Hippocampal formation (tissue), 2 donors: ENCODE results near the gene PITX1.
"Not testable (repeated sequence)": the region's sequence is repeated elsewhere in the genome, so short reads cannot be mapped to it uniquely, and the experiment has no call there.

ENCODE experiments used
- DNase-seq, 2 donors: peaks; one replicate each; lab custom pipeline; 2025; lab: John Stamatoyannopoulos, UW

PITX1 gene

DNA sequence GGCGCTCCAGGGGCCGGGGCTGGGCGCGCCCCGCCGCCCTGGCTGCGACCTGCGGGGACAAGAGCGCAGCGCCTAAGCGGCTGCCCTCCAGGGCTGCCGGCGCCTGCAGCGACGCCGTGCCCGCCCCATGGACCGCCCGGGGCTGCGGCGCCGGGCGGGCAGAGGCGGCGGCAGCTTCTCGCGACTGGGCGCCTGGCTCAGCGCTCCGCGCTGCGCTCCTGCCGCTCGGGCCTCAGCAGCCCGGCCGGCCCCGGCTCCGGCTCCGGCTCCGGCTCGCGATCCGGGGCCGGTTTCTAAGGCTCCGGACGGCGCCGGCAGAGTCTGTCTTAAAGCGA, at the start of gene PITX1:
Gene PITX1, minus strand, starts transcription at position 328 of the 335 bp plus-strand sequence. CDS start 347 bp downstream, outside the sequence.
- DNase-seq, result no peak

DNA sequence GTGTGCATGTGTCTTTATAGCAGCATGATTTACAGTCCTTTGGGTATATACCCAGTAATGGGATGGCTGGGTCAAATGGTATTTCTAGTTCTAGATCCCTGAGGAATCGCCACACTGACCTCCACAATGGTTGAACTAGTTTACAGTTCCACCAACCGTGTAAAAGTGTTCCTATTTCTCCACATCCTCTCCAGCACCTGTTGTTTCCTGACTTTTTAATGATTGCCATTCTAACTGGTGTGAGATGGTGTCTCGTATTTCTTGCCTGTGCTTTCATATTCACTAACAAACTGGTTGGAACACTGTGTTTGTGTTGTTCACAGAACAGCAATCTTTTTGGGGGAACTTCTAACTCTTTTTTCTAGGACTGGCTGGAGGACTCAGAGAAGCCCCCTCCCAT, 49.3 kb upstream of the PITX1 start:
- DNase-seq, result not testable (repeated sequence)

DNA sequence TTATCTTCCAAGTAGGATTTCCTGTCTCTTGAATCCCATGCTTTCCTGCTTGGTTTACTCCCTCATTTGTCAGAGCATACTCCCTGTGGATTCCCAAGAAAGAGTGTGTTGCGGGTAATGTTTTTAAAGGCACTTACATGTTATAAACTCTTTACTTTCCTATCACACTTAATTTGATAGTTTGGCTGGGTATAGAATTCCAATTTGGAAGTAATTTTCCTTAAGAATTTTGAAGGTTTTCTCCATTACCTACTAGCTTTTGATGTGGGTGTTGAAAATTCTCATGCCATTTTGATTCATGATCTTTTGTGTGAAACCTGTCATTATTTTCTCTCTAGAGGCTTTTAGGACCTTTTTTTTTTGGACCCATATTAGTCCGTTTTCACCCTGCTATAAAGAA, 47.2 kb upstream of the PITX1 start:
- DNase-seq, result no peak

DNA sequence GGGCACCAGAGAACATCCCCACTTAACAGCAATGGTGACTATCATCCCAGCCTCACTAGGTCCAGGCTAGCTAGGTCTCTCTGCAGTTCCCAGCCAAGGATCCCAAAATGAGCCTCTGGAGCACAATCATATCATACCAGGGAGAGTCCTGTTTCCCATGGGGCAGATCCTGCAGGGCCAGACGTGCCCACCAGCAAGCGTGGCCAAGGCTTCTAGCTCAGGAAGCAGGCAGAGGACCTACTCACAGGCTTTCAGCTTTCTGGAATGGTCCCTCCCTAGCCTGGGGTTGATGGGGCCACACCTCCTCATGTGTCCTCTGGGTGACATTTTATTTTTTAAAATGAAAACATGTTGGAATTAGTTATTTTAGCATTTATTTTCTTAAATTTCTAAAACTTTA, 45.7 kb upstream of the PITX1 start:
- DNase-seq, result no peak

DNA sequence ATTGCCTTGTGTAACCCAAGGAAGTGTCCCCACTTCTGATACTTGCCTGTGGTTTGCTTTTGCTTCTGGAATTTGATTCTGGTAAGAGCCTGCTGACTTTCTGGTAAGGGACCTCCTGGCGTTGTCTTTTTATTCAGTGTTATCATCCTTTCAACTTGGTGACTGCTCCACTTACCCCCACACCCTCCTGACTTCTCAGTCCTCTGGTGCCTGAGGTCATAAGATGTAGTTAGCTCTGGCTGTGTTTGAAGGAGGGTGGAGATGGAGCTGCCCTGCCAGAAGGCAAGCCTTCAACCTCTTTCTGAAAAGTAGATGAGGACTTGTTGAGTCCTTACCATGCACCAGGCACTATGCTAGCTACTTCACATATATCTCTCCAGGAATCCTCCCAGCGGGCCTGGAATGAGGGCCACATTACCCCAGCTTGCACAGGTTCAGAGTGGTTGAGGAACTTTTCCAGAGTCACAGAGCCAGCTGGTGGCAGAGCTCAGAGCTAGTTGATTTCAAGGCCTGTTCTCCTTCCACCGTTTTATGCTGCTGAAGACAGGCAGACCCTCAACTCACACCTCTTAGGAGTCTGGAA, 45.2 kb upstream of the PITX1 start:
- DNase-seq, result no peak

DNA sequence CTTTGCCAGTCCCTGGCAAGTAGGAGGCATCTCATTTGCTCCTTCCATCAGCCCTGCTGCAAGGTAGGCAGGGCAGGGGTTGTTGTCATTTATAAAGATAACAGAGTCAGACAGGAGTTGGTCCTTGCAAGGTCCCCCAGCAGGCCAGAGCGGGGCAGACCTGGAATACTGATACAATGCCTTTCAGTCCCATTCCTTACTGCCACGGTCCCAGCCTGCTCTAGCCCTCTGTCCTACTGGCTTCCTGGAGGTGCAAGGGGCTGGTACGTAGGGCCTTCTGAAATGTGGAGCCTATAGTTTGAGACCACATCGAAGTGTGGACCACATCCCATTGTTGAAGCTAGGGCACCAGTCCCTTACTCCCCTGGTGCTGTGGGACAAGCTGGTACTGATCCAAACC, 42.8 kb upstream of the PITX1 start:
- no peak for DNase-seq

DNA sequence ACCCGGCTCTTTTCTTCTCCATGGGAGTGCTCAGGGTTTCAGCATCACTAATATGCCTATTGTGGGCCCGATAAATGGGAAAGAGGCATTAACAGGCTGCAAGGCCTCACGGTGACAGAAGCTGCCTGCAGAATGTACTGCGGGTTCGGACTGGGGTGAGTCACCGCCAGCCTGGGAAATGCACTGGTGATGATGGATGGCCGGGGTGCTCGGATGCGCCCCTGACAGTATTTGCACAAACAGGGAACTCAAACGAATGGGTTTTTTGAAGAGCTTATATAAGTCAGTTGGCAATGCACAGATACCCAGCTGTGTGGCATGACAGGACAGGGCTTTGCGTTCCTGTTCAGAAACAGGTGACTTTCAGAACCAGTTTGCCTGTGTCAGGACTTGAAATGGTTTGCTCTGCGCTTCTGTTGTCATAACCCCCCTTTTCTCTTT, 42.0 kb upstream of the PITX1 start:
- no peak for DNase-seq

DNA sequence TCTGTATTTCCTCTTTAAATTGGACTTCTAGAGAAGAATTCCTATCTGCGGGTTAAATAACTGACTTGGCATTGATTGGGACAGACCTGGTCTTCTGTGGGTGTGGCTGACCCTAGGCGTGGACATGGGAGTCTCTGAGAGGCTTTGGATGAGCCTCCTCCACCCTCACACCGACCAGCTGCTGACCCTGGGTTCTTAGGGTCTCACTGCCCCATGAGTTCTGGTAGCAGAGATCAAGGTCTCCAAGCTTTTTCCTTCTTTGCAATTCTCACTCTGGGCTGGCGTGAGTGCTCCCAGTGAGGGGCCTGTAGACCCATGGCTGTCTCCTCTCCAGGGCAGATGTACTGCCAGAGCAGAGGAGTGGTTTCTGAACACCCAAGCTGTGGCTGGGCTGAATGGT, 41.6 kb upstream of the PITX1 start:
- no peak for DNase-seq

DNA sequence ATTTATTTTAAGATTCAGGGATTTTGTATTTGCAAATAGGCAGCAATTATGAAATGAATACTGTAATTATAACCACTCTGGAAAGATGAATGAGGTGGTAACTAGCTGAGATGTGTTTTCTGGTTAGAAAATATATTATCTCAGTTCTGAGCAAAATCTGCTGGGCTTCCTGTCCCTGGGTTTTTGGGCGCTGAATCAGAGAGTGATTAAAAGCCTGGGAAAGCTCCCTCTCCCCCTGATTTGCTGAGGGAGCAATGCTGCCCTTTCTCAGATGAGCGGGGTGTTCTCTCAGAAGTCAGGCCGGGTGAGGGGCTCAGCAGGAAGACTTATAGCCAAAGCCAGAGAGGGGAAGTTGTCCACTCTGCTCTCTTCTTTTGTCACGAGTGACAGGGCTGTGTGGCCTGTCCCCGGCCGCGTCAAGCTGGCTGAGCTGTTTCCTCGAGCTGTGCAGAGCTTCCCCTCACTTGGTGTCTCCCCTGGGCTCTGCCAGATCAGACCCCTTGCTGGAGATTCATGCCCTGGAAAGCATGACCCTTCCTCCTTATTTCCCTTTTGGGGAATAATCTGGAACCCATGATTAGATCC, 39.8 kb upstream of the PITX1 start:
- no peak for DNase-seq

DNA sequence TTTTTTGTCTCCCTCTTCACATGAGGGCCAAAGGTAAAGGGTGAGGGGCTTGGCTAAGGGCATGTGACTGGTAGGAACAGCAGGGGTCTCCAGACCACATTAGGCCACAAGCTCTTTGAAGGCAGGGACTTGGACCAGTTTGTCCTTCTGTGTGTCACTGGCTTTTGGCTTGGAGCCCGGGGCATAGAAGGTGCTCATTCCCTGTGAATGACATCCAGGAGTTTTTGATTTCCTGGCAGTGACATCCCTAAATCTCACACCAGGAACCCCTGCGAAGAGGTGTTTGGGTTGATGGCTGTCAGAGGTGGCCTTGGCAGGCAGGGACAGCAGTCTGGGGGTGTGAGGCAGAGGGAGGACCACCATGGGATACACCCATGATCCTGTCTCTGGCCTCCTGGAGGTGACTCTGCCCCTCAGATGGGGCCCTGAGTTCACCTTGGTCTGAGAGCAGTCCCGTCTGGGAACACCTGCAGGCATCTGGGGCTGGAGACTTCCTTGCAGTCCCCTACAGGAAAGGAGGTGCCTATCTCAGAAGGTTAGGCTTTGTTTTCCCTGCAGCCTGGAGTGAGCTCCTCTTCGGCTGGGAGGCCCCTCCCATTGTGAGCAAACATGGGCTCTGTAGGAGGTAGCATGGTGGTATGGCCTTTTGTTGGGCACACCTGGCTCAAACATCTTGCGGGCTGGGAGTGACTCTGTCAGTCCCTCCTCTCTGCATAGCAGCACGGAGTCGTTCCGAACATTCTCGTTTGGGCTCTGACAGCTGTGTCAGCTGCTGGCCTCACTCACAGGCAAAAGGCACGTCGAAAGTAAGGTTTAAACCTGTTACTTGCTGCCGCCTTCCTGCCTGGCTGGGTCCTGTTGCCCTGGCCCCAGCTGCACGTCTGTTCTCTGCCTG, 38.6 kb upstream of the PITX1 start:
- DNase-seq, result no peak

DNA sequence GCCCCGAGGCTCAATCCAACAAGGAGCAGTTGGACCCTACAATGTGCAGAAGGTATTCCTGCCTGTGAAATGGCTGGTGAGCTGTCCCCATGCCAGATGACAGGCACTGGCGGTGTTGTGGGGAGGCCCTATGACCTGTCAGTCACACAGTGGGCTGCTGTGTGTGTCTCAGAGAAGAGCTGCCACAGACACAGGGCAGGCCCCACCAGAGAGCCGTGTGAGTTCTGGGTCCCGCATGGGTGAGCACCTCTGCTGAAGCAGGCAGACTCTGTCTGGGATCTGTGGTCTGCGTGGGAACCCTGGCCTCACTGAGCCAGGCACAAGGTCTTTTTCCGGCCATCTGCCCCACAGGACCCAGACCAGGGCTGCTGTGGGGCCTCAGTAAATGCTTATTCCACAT, 37.3 kb upstream of the PITX1 start:
- DNase-seq, result no peak

DNA sequence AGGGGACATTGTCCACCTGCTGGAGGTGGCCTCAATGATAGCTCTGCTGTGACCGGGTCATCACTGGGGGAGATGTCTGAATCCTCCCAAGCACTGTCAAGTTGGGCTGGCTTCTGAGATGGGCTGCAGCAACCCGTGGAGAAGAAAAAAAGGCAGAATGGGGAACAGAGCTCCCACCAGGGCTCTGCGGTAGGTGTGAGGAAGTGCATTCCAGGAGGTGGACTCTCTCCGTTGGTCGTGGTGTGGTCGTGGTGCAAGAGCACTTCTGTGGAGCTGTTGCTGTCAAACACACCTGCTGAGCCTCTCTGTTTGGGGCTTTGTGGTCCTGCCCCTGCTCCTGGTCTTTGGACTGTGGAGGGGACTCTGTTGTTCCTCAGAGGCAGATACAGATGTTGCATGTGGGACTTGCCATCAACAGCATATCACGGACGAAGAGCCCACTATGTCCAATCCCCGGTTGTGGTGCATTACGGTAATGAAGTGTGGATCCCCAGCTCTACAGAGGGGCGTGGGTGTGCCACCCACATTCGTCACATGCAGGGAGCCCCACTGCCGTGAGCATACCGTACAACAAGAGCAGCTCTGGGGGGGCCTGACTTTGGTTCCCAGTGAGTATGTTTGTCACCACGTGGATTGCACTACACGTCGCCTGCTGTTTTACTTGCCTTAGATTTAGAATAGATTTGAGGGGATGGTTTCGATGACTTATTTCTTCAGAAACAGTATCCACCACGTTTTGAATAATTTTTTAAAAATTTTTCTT, 36.0 kb upstream of the PITX1 start:
- DNase-seq, result no peak

DNA sequence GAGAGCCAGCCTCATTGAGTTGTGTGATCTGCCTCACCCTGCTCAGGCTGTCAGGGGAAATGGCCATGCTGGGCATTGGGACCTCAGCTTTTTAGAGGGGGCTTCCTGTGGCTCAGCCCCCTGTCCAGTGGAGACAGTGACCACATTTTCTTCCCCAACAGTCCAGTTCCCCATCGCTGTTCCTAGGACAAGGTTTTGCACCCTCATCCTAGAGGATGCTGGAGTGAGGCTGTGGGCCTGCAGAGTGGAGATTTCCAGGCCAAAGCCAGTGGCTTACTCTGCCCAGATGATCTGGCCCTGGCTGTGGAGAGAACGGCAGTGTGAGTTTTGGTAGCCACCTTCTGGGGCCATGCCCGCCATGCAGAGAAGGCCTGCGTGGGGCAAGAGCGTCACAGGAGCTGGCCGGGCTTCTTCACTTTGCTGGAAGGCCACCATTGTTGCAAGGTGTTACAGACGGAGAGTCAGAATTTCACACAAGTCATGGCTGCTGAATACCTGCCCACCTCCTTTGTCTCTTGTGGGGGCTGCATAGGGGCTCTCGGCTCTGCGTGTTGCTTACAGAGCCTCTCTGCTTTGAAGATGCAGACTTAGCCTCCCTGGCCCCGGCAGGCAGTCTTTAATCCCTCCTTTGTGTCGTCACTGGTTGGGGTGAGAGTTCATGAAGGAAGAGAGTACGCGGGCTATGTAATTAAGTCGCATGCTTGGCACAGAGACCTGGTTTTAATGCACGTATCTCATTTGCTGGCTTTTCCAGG, 35.2 kb upstream of the PITX1 start:
- no peak for DNase-seq

DNA sequence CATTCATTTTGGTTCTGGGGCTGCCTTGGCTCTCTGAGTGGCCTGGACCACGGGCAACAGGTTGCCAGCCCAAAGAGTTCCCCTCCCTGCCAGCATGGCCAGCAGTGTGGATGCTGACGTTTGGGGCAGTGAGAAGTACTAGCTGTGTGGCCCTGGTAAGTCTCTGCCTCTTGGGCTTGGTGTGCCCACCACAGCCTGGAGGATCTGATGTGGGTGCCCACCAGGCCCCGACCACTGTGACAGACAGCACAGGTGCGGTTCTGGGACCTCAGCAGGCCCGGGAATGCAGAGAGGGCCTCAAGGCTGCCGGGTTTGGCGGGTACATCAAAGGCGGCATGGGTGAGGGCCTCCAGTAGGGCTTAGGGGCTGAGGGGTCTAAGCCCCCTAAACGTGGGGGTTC, 33.6 kb upstream of the PITX1 start:
- DNase-seq, result no peak

DNA sequence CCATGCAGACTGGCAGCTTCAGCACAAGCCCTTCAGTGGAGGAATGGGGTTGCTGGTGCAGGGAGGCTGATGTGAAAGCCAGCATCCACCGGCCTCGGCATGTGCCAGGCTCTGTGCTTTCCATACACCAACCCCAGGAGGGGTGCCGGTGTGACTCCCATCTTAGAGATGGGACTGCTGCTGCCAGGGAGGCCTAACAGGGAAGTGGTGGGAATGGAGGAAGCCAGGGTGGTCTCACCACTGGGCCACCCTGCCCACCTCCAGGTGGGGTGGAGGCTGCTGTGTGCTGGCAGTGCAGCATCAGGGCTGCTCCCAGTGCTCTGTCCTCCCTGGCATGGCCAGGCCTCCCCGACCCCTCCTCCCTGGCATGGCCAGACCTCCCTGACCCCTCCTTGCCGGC, 32.8 kb upstream of the PITX1 start:
- DNase-seq, result no peak

DNA sequence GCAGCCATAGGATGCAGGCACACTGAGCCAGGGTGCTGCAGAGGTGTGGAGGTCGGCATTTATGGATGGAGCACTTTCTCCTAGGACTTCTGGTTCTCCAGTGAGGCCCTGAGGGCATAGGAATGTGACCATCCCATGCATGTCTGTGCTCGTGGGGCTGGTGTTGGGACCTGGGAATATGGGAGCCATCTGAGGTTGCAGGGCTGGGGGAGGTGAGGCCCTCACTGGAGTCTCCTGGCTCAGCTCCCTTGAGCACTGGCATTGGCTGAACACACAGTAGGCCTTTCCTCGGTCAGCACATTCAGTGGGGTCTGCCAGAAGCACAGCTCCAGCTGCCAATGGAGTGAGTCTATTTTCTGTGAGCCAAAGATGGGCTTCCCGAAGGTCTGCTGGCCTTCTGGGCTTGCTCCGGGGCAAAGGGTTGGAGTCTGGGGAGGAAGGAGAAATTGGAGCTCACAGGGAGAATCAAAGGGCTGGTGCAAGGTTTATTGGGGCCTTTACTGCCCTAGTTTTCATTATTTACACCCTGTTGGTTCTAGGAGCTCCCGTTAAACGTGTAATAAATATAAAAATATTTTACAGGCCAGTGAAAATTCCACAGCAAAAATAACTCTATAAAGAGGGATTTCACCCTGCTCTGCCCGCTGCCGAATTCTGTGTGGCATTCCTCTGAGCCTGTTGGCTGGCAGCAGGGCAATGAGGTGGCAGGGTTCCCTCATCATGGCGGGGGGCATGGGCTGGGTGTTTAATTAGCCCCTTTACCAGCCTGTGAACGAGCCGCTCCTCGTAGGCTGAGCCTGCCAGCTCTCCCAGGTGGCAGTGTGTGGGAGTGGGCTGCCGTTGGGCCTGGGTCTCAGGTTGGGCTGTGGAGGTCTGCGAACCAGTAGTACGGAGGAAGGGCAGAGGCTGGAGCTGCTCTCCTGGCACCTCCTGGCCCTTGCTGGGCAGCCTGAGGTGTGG, 31.6 kb upstream of the PITX1 start:
- DNase-seq, result no peak

DNA sequence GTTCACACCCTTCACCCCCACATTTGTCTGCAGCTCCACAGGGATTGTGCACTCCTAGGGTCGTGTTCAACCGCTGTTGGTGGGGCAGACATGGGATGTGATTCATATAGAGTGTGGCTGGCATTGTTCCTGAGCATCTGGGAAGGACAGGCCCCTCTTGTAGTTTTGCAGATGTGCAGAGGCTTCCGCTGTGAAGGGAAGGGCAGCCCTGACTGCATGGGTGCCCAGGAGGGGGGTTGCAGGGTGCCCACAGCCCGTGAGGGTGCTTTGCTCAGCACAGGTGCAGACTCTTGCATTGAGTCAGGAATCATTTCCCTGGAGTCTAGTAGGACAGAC, 30.2 kb upstream of the PITX1 start:
- no peak for DNase-seq

DNA sequence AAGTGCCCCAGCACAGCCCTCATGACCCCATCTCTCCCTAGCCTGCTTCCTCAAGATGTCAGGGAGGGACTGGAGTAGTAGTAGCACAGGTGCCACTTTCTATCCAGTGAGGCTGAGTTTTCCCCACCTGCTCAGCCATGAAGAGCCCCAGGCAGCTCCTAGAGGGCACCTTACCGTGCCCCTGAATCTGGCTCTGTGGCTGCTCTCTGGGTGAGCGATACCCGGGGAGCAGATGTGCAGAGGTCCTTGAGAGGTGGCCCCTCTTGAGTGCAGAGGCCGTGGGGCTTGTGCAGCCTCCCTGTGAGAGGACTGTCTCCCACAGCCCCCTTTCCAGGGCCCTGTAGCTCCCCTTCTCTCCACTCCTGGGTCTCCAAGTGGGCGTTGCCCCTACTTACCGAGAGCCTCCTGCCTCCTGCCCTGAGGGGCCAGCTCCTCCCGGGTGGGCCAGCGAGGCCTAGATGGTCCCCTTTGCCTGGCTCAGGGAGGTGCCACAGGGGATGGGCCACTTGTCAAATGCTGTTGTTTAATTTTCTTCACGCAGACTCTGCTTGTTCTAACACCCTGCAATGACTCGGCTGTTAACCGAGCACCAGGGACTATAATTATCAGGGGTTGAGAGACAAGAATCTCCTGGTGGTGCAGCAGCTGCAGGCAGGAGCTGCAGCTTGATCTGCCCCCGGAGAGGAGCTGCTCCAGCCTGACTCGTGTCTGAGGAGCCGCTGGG, 29.6 kb upstream of the PITX1 start:
- no peak for DNase-seq

DNA sequence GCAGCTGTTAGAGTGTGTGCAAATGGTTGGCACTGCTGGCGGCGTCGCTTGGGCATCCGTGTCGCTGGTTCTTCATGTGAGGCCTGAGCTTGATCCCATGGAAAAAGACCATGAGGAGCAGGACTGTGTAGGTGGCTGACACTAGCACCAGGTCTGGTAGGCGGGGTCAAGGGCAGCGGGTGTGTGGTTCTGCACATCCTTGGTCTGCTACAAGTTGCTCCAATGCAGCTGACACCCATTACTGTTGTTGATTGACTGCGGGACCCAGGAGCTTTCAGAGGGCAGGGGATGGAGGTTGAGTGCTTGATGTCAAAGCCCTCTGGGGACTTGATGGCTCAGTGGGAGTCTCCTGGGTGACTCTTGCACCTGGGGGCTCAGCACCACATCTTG, 29.0 kb upstream of the PITX1 start:
- DNase-seq, result no peak
